Dermis microvascular lymphatic vessel endothelial cell (primary cell): Measurements from ENCODE around the gene FBXO45. TPM values are rescaled to one million over a fixed set of nuclear protein-coding genes. Genes with fewer than 3 reads are reported as not detected.
"Not testable (repeated sequence)": the region's sequence is repeated elsewhere in the genome, so short reads cannot be mapped to it uniquely, and the experiment has no call there.

Experiments used
- DNase-seq, 2 donors: peaks; one replicate each; pipeline versions ENCODE4 v3.0.0 to v3.0.0-alpha.2; 2010; ENCODE audit warnings: low read depth in 2 of 2
- total RNA-seq: library from RNA; depleted of rRNA; stranded (reverse); fragments of >200 nt; gene quantifications from 2 replicates; pipeline ENCODE4 v1.2.1, GENCODE V29; 2014

Gene FBXO45, protein sequence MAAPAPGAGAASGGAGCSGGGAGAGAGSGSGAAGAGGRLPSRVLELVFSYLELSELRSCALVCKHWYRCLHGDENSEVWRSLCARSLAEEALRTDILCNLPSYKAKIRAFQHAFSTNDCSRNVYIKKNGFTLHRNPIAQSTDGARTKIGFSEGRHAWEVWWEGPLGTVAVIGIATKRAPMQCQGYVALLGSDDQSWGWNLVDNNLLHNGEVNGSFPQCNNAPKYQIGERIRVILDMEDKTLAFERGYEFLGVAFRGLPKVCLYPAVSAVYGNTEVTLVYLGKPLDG
- 12.6 and 14.3 TPM in 2 replicates for total RNA-seq

DNA sequence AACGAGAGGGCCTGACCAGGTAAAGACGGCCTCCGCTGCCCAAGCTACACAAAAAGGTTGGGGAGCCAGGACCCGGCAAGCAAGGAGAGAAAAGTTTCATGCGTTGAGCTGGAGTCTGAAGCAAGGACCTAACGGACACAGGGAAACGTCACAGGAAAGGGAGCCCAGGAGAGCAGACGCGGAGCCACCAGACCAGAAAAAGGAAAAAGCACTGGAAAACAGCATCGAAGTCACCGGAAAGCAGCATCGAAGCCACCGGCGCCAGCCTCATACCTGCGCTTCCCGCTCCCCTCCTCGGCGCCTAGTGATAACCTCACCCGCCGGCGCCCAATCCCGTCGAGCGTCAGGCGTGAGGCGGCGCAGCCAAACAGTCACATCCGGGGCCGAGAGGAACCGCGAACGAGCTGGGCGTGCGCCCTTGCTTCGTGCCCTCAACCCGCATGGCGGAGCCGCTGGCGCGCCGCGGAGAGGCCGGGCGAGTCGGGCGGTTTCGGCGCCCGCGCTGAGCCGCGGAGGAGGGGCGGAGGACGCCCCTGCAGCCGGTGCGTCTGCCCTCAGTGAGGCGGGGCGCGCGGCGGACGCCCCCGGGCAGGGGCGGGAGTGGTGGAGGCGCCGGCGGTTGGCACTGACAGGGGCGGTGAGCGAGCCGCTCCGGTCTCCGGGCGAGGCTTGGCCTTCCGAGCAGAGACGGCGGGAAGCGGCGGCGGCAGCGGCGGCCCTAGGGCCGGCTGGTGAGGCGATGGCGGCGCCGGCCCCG, at the start of gene FBXO45, which contains the start of gene WDR53:
Gene FBXO45 (plus strand): TSS at position 415 of the 757 bp plus-strand sequence. CDS start 325 bp downstream, at position 740.
Gene WDR53 (minus strand): TSS at position 309 of the 757 bp plus-strand sequence. CDS start 7,079 bp downstream, outside the sequence.
- DNase-seq = peak; percentile 90 to 96

DNA sequence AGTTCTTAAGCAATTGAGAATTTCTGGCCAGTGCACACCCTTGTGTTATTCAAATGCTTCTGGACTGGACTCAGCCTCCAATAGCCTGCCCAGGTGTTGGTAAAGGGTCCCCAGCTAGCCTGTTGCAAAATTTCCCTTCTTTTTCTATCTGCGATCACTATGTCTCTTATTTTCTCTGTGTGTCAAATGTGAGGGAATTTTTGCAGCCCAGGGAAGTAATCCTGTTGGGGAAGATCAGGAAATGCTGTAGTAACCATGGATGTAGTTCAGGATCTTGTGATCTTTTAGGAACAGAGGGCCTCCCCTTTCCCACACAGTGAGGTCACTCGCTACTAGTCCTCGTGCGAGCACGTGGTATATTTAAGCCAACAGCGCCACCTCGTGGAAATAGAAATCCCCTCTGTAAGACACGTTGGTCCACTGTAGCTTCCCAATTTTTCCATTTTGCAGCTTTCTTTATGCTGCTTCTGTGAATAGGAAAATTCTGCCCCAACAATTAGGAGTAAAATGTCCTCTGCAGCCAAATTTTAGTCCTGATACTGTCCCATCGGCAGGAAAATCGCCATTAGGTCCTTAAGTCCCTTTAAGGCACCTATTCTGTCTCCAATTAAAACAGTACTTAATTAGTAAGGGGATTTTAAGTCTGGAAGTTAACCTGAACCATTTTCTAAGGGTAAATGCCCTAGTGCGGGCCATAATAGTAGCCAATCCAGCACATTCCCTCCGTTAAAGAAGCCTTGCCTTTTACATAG, 49.3 kb upstream of the FBXO45 start:
- DNase-seq = peak; percentile 55 to 80

DNA sequence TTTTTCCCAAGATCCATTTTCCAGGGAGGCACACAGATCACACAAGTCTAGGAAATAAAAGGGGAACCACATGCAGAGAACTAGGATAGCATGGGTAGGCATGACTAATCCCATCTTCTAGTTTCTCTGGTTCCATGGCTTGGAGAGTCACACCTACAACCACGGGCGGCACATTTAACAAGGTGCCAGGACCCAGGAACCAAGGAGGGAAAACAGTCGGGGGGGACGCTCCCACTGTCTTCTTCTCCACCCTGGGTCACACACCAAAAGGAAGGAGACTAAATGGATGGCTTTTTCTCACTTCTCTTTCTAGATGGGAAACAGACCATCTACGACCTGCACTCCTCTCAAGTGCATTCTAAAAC, 48.8 kb upstream of the FBXO45 start:
- DNase-seq = no peak

DNA sequence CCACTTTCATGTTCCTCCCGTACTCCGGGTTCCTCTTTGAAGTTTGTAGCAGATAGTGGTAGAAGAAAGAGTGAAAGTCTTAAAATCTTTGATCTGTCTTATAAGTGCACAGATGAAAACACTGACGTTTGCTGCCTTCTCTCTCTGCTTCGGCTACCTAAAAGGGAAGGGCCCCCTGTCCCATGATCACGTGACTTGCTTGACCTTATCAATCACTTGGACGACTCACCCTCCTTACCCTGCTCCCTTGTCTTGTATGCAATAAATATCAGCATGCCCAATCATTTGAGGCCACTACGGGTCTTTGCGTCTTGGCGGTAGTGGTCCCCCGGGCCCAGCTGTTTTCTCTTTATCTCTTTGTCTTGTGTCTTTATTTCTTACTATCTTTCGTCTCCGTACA, 47.2 kb upstream of the FBXO45 start:
- not testable (repeated sequence) for DNase-seq

DNA sequence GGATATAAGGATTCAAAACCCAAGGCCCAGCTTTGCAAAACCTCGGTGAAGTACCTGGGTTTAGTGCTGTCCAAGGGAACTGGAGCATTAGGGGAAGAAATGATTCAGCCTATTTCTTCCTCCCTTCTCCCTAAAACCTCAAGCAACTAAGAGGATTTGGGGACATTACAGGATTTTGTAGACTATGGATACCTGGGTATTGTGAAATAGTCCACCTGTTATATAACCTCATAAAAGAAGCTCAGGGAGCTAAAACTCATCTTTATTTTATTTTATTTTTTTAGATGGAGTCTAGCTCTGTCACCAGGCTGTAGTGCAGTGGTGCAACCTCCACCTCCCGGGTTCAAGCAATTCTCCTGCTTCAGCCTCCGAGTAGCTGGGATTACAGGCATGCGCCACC, 44.6 kb upstream of the FBXO45 start:
- no peak for DNase-seq

DNA sequence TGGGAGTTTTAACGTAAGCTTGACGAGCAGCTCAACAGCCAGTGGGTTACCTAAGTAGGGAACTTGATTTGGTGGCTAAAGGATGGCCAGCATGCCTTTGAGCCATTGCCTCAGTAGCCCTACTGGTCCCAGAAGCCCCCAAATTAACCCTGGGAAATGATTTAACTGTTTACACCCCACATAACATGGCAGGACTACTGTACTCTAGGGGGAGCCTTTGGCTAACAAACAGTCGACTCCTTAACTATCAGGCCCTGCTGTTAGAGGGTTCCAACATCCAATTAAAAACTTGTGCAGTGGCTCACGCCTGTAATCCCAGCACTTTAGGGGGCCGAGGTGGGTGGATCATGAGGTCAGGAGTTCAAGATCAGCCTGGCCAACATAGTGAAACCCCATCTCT, 43.9 kb upstream of the FBXO45 start:
- DNase-seq = peak; percentile 47 to 61

DNA sequence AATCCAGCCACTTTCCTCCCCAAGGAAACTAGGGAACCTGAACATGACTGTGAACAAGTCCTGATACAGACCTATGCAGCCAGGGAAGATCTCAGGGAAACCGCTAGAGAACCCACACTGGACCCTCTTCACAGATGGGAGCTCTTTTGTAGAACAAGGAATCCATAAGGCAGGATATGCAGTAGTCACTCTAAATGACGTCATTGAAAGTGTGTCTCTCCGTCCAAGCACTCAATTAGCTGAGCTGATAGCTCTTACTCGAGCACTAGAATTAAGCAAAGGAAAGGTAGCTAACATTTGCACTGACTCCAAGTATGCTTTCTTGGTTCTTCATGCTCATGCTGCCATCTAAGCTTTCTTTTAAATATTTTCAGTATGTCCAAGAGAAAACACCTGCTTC, 43.3 kb upstream of the FBXO45 start:
- DNase-seq = no peak

DNA sequence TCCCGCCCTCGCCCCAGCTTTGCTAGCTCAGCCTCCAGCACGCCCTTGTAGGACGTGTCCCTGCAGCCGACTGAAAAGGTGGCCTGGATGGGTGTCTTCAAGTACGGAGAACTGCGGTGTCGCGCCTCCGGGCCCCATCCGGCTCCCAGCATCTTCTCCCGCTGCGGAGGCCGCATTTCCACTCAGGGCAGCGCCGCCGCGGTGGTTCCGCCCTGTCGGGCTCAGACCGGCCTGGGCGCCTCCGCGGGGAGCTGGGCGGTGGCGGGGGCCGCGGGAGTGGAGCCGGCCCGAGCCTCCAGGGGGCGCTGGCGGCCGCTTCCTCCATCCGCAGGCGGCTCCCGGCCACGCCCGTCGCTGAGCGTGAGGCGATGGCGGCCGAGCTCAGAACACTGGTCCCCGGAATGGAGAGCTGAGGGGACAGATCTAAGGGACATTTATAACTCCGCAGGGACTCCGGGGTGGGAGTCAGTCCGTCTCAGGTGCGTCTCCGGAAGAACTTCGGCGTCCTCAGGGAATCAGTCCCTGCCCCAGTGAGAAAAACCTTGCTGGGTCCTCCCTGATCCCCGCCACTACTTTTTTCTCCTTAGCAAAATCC, 39.7 kb upstream of the FBXO45 start:
- peak in 1 of 2 donors; percentile 53 for DNase-seq

DNA sequence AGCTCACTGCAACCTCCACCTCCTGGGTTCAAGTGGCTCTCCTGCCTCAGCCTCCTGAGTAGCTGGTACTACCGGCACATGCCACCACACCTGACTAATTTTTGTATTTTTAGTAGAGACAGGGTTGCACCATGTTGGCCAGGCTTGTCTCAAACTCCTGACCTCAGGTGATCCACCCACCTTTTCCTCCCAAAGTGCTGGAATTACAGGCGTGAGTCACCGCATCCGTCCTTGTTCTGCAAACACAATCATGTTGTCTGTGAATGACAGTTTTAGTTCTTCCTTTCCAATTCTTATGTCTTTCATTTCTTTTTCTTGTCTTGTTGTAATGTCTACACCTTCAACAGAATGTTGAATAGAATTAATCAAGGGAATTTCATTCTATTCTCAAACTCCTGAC, 37.0 kb upstream of the FBXO45 start:
- DNase-seq = no peak

DNA sequence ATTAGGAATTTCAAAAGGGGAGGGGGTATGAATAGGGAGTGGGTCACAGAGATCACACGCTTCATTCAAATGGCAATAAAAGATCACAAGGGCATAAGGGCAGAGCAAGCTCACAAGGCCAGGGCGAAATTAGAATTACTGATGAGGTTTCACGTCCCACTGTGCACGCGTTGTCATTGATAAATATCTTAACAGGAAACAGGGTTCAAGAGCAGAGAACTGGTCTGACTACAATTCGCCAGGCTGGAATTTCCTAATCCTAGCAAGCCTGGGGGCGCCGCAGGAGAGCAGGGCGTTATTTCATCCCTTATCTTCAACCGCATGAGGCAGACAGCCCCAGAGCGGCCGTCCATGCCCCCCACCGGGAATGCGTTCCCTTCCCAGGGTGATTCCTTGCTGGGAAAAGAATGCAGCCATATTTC, 35.2 kb upstream of the FBXO45 start:
- DNase-seq = no peak

DNA sequence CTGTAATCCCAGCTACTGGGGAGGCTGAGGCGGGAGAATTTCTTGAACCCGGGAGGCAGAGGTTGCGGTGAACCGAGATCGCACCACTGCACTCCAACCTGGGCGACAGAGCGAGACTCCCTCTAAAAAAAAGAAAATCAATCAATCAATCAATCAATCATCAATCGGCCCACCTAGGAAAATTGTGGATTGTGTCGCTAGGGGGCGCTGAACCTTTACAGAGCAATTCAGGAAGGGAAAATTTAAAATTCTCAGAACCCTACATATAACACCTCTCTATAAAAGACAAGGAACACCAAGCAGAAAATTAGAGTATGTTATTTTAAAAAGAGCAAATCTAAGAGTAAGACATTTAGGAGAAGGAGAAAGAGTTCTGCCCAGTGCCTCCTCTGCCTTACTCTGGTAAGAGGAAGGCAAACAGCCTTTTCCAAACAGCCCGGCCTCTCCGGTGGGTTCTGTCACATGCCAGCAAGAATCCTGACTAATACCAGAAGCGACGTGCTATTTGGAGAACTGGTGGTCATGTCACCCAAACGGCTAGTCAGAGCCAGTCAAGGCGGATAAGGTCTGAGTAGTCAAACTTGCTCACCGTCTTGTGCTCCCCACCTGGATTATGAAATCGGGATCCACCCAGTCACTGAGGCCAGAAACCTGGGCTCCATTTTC, 31.0 kb upstream of the FBXO45 start:
- DNase-seq = peak; percentile 16 to 32

DNA sequence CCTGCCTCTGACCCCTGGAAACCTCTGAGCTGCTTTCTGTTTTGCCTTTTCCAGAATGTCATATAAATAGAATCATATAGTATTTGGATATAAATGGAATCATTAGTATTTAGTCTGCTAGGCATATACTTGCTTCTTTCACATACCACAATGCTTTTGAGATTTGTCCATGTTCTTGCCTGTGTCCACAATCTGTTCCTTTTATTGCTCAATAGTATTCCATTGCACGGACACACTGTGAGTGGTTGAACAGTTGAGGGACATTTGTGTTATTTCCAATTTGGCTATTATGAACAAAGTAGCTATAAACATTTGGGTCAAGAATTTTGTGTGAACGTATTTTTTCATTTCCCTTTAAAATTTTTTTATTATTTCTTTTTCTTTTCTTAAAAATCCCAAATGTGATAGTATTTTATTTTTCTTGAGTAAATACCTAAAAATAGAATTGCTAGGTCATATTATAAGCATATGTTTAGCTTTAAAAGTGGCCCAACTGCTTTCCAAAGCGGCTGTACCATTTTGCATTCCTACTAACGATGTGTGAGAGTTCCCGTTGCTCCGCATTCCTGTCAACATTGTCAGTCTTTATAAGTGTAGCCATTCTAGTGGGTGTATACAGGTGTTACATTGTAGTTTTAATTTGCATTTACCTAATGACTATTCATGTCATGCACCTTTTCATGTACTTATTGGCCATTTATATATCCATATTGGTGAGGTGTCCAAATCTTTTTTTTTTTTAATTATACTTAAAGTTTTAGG, 26.6 kb upstream of the FBXO45 start:
- no peak for DNase-seq

DNA sequence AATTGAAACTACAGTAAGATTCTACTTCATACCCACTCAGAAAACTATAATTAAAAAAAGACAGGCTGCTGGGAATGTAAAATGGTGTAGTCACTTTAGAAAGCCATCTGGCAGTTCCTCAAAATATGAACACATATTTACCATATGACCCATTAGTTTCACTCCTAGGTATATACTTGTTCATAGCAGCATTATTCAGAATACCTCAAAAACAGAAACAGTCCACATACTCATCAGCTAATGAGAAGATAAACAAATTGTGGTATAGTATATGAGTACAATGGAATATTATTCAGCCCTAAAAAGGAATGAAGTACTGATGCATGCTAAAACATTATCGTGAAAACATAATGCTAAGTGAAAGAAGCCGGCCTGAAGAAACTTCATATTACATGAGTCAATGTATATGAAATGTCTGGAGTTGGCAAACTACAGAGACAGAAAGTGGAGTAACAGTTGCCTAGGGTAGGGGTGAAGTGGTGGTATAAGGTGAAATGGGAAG, 23.9 kb upstream of the FBXO45 start:
- no peak for DNase-seq

DNA sequence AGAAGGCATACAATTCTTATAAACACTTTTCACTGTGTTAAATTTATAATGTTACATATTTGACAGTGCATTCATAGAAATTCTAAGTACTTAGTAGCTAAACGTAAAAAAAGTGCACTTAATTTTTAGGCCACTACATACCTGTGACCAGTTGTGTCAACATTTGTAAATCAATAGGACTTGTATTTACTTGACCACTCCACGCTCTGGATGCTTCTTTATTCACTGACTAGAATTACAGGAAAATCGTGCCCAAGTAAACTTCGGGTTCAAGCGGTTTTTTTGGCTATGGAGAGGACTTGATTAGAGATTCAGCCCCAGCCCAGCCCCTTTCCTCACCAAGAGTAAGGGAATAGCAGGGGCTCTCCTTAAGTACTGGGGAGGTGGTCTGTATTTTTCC, 21.9 kb upstream of the FBXO45 start:
- no peak for DNase-seq

DNA sequence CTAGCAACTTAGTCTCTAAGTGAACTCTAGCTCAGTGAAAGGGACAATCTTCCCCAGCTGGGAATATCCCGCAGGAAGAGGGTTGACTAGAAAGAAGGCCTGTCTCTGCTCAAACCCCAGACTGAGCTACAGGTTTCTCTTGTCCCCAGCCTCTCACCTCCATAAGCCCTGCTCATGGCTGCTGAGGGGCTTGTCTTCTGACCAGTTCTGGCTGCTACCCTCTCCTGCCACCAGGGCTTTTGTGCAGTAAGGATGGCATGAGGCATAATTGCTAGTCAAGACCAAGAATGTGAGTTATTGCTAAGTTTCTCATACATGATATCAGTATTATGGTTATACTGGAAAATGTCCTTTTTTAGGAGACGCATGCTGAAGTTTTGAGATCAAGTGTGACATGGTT, 21.4 kb upstream of the FBXO45 start:
- no peak for DNase-seq

DNA sequence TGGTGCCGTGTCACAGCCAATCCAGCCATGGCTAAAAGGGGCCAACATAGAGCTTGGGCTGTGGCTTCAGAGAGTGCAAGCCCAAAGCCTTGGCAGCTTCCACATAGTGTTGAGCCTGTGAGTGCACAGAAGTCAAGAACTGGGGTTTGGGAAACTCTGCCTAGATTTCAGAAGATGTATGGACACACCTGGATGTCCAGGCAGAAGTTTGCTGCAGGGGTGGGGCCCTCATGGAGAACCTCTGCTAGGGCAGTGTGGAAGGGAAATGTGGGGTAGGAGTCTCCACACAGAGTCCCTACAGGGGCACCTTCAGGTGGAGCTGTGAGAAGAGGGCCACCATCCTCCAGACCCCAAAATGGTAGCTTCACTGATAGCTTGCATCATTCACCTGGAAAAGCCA, 19.1 kb upstream of the FBXO45 start:
- not testable (repeated sequence) for DNase-seq

DNA sequence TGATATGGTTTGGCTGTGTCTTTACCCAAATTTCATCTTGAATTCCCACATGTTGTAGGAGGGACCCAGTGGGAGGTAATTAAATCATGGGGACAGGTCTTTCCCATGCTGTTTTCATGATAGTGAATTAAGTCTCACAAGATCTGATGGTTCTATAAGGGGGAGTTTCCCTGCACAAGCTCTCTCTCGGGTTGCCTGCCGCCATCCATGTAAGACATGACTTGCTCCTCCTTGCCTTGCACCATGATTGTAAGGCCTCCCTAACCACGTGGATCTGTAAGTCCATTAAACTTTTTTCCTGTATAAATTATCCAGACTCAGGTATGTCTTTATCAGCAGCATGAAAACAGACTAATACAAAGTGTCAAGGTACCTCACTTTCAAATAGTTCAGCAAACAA, 18.3 kb upstream of the FBXO45 start:
- DNase-seq = not testable (repeated sequence)

DNA sequence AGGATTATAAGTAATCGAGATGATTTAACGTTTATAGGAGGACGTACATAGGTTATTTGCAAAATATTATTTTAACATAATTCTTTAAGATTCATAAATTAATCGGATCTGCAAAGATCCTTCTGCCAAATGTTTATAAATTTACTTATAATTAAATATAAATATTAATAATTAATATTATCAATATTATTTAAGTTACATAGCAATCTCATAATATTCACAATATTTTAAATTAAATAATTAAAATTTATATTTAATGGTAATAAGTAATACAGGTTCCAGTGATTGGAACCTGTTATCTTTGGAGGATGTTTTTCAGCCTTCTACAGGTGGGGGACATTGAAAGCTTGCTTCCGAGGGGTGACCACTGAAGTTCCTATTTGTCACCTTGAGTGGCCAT, 16.2 kb upstream of the FBXO45 start:
- DNase-seq = no peak

DNA sequence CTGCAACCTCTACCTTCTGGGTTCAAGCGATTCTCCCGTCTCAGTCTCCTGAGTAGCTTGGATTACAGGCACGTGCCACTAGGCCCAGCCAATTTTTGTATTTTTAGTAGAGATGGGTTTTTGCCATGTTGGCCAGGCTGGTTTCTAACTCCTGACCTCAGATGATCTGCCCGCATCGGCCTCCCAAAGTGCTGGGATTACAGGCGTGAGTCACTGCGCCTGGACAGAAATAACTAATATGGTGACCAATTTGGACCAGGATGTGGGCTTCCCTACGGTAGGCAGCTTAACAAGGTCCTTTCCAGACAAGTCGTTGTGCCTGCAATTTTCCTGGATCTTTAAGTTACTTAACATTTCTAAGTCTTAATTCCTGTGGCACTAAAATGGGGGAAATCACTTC, 14.9 kb upstream of the FBXO45 start:
- no peak for DNase-seq

DNA sequence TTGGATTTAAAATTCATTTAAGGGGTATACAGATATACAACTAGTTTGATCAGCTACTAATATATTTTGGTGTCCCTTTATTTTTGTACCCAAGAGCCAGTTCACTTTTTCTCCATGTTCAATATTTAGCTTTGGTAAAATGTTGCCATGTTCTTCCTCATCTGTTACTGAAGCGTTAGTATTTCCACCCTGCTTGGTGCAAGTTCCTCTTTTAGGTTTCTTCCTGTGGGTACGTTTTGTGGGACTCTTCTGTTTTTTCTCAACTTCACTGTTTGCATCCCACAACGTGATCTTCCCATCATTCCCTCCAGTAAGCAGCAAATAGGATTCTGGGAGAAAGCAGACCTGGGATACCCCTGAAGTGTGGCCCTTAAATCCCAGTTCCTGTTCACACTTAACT, 14.3 kb upstream of the FBXO45 start:
- no peak for DNase-seq
